COLO668 (cell line): ENCODE results near the gene ARHGAP32.

ENCODE experiments used
- DNase-seq: peaks from one replicate; lab custom pipeline; 2025; ENCODE audit not compliant: unreplicated experiment; lab: John Stamatoyannopoulos, UW

Gene ARHGAP32

DNA sequence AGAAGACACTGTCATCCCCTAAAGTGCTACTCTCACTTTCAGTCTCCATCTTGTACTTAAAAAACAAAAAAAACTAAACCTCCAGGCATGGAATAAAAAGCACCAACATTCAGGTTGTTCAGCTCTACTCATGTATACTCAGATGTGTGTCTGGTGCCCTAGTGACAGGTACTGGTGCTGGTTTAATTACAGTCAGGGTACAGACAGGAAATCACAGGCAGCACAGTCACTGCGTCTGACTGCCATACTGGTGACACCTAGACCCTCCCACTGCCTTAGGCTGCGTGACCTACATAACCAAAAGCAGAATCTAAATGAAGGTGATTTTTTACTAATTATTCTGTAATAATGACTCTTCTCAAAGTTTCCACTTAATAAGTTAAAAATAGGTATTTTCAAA lies at the start of gene ARHGAP32:
TSS of gene ARHGAP32 (minus strand) at position 176 of the 400 bp plus-strand sequence. CDS start at position 49, 127 bp downstream.
- no peak for DNase-seq

DNA sequence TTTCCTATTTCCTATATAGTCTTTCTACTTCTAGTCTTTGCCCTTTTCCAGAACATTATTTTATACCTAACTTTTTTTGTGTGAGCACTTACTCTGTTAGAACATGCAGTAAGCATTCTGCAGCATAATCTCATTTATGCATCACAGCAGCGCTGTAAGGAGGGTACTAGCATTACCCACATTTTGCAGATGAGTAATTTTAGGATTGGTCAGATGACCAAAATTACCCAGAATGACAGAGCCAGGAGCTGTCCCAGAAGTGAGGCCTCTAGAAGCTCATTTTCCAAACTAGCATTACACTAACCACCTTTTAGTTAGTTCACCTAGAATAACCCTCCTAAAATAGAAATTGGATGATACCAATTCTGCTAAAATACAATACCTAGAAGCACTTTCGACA lies 47.1 kb upstream of the ARHGAP32 start:
- no peak for DNase-seq

DNA sequence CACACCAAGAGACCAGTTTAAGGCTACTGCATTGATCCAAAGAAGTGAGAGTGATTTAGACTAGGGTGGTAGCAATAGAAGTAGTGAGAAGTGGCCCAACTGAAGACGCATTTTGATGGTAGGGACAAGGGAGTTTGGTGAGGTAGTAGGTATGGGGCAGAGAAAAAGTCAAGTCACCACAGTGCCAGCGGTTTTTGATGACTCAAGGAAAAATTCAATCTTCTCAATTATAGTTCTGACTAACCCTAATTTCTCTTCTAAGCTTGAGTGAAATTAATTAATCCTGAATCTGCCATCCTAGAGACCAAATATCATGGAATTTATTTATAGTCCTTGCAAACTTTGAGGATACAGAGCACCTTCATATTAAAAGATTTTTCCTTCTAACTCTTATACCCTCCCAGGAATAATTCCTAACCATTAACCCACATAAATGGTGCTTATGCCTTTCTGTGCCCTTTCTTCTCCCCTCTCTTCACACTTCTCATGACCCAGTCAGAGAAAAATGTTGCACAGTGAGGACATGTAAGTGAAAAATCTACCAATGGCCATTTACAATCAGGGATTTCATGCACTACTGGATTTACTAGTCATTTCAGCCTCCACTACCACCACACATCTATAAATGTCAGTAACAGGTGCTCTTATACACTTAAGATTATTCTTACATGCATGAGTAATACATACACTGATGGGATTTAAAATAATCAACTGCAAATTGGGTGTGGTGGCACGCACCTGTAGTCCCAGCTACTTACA lies 45.9 kb upstream of the ARHGAP32 start:
- no peak for DNase-seq

- no peak for DNase-seq
These were observed 45.3 kb upstream of the ARHGAP32 start for GRCh38 chr11:129237456-129237855.

DNA sequence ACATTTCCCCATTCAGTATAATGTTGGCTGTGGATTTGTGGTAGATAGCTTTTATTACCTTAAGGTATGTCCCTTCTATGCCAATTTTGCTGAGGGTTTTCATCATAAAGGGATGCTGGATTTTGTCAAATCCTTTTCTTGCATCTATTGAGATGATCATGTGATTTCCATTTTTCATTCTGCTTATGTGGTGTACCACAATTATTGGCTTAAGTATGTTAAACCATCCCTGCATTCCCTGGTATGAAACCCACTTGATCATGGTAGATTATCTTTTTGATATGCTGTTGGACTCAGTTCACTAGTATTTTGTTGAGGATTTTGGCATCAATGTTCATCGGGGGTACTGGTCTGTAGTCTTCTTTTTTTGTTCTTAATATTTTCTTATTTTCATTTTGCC lies 44.7 kb upstream of the ARHGAP32 start:
- DNase-seq, result no peak

DNA sequence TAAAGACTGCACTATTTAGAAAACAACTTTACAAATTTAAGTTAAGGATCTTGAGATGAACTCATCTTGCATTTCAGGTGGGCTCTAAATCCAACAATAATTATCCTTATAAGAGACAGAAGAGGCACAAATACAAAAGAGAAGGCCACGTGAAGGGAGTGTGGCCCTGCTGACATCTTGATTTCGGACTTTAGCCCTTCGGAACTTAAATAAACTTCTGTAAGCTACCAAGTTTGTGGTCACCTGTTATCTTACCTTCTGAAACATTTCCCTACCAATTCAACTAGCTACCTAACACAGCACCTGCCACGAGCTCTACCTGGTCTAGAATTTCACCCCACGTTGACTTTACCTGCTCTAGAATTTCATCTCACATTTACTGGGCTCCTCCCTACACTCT lies 42.9 kb upstream of the ARHGAP32 start:
- DNase-seq, result peak; percentile 7

- no peak for DNase-seq
These were observed 37.9 kb upstream of the ARHGAP32 start for GRCh38 chr11:129230006-129230405.

DNA sequence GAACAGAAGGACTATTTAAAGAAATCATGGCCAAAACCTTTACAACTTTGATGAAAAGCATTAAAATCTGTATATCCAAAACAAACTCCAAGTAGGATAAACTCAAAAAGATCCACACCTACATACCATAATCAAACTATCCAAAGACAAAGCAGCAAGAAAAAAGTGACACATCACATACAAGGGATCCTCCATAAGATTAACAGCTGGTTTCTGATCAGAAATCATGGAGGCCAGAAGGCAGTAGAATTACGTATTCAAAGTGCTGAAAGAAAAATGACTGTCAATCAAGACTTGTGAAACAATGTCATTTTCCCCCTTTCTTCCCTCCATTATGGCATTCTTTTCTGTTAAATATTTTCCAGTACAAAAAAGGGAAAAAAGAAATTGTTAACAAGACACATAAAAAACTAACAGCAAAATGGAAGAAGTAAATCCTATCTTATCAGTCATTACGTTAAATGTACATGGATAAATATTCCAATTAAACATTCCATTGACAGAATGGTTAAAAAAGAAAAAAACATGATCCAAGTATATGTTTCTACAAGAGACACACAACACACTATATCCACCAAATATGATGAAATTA lies 34.2 kb upstream of the ARHGAP32 start:
- DNase-seq, result no peak

DNA sequence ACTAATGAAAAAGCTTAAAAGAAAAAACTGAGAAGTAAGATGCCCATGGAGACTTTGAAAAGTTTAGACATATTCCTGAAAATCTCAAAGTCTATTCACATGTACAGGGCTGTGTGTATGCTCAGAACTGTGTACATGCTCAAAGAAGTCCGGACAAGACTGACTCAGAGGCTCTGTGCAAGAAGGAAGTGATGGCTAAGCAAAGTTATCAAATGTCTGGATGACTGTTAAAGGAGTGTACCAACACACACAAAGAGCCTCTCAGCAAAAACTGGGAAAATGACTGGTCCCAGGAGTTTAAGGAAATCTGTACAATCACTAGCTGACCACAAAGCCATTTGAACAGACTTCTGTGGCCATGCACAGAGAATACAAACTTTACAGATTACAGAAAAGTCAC lies 33.1 kb upstream of the ARHGAP32 start:
- no peak for DNase-seq

- no peak for DNase-seq
These were observed 32.4 kb upstream of the ARHGAP32 start for GRCh38 chr11:129224538-129224937.

DNA sequence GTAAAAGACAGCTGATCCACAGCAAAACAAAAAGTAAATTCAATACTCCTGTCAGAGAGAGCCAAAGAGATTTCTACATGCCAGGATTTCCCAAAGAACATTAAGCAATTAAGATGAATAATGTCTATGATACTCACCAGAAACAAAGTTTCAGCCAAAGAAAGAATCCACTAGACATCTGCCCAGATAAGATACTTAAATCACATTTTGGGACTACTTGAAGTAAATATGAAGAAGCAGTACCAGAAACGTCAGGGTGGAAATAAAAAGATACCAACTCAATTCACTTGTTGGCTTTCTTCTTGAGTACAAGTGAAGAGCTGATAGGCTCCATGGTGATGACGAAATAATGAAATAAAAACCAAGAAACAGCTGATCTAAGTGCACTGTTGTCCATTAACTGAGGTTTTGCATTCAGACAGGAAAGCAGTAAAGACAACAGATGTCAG lies 31.6 kb upstream of the ARHGAP32 start:
- no peak for DNase-seq

DNA sequence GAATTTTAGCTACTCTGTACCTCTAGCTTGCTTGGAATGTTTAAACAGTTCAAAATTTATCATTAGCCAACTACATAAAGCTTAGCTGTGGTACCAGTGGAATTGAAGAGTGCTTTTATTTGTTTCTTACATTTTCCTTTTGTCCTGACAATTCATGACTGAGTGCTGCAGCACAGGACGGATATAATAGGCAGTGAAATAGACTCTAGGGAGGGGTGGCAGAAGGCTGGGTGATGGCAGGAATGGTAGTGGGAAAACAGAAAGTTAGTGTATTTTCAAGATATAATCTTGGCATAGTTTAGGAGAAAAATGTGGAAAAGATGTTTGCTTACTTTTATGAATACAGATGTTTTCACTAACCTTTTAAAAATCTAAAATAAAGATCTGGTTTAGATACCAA lies 31.1 kb upstream of the ARHGAP32 start:
- no peak for DNase-seq

GRCh38 chr11:129222158-129222557 lies 30.0 kb upstream of the ARHGAP32 start:
- DNase-seq, result no peak

- DNase-seq, result no peak
These were observed 23.6 kb upstream of the ARHGAP32 start for GRCh38 chr11:129215506-129216245.

DNA sequence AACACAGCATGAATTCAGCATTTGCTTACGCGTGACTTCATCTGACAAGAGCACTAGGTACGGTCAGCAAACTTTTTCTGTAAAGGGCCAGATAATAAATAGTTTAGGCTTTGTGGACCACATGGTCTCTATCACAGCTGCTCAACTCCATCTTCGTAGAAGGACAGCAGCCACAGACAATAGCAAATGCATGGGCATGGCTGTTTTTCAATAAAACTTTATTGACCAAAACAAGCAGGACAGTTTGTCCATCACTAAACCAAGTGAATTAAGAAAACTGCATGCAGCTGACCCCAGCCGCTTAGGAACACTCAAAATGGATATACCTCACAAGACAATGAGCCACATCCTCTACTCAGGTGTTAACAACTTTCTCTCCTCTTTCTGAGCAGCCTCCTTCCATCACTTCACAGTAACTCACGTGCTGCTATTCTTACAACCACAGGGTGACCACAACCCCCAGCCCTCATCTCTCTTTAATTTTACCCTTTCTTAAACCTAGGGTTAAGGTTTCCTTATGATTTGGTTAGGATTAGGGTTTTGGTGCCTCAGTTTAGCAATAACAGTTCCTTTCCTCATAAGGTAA lies 22.7 kb upstream of the ARHGAP32 start:
- no peak for DNase-seq

DNA sequence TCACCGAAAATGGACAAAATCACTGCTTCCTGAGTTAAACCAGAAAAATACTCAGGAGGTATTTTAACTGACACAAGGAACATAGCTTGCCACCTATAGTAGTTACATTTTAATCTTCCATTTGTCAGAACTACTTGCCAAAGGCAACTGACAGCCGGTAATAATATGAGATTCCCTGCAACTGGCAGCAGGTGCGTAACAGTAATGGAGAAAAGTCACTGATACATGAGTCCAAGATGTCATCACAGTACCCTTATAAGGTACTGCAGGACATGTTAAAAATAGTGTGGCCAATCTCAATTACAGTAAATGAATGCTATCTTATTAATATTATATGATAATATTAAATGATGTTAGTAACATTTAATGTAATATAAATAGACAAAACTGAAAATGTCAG lies 21.1 kb upstream of the ARHGAP32 start:
- DNase-seq, result no peak

DNA sequence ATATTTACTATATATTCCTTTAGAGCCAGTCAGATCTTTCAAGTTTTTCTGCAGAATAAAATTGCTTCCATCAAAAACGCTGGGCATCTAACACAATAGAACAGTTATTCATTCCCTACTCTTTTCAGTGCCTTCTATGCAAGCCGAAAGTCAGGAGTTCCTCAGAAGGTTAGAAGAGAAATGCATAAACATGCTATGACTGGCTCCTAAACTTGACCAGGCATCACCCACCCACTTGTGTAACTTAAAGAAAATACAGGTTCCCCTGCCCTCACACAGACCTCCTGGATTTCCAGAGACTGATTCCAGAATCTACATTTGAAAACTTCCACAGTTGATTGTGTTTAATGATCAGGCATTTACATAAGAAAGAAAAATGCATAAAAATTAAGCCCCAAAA lies 19.3 kb upstream of the ARHGAP32 start:
- DNase-seq, result no peak

GRCh38 chr11:129210831-129211181 lies 18.7 kb upstream of the ARHGAP32 start:
- no peak for DNase-seq

DNA sequence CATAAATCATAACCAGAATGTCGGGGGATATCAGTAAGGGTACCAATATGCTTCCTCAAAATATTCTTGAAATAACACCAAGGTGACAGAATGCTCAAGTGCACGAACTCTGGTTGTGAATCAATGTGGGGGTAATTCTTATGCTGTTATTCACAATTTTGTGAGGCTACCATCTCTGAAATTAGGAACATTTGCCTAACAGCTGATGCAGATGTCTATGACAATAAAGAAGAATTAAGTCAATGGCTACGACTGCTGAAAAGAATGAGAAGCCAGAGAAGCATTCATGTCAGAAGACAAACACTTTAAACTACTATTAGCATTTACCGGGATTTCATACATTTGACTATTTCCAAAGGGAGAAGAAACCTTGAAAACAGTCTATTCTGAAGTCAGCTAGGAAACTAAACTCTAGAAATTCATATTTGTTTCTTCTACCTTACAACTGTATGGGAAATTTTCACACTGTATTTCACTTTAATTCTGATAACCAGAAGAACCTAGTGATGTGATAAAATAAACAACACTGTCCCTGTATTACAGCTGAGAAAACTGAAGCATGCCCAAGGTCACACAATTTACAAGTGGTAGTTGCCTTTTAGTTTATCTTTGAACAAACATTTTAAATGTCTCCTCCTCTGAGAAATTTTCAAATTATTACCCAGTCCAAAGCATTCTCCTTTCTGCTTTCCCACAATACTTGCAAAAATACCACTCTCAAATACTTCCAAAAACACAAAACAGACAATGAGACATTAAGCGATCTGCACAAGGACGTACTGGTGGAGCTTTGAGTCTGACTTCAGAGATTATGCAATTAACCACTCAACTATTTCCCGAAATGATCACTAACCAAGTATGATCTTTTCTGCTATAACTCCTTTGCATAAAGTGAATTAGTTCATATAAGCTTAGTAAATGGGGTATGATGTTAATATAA lies 18.0 kb upstream of the ARHGAP32 start:
- DNase-seq, result no peak

DNA sequence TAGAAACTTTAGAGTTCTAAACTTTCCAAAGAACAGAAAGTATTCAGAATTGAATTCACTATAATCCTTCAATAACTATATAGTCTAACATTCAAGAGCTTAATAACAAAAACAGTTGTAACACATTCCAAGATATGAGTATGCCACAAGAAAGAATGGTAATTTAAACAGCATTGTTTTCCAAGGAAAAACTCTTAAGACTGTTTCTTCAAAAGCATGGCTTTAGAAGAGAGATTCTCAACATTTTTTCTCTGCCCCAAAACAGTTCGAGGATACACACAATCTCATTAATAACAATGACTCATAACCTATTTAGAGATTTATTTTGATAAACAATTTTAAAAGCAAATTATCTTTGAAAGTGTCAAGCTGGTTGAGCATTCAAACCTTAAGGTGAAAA lies 16.7 kb upstream of the ARHGAP32 start:
- DNase-seq, result no peak
